ENCODE measurements around the gene ZSWIM3. TPM values are rescaled to one million over a fixed set of nuclear protein-coding genes. Genes with fewer than 3 reads are reported as not detected.

The ZSWIM3 gene
- total and polyA plus RNA-seq, 2 of the 13 experiments (the other 11 are each of a cell fraction or from before 2014, with no cell fraction given), result 5.2 to 5.8 TPM

DNA sequence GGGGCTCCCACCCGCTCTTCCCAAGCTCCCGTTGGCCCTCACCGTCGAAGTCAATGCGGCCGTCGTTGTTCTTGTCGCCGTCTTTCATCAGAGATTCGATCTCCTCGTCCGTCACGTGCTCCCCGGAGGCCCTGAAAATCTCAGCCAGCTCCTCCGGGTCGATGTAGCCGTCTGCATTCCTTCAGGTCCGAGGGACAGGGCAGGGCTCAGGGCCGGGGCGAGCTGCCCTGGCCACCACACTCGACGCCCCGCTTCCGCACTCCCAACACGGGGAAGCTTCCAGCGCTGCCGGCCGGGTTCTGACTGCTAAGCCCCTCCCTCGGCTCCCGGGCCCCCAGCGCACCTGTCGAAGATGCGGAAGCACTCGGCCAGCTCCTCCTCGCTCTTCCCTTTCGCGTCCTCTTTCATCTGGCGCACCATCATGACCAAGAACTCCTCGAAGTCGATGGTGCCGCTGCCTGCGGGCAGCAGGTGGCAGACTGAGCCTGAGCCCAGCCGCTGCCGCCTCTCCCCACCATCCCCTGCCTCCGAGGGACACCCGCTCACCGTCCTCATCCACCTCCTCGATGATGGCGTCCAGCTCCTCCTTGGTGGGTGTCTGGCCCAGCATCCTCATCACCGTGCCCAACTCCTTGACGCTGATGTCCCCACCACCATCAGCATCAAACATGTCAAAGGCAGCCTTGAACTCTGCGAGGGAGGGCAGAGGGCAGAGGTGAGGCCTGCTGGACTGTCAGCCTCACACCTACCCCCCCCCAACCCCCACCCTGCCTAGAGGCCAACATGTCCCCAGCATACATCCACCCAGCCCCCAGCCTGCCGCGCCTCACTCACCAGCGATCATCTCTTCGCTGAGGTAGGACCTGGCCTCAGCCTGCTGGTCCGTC is 33.2 kb upstream of the ZSWIM3 start (continued):
- TF ChIP-seq, protein P1, sequence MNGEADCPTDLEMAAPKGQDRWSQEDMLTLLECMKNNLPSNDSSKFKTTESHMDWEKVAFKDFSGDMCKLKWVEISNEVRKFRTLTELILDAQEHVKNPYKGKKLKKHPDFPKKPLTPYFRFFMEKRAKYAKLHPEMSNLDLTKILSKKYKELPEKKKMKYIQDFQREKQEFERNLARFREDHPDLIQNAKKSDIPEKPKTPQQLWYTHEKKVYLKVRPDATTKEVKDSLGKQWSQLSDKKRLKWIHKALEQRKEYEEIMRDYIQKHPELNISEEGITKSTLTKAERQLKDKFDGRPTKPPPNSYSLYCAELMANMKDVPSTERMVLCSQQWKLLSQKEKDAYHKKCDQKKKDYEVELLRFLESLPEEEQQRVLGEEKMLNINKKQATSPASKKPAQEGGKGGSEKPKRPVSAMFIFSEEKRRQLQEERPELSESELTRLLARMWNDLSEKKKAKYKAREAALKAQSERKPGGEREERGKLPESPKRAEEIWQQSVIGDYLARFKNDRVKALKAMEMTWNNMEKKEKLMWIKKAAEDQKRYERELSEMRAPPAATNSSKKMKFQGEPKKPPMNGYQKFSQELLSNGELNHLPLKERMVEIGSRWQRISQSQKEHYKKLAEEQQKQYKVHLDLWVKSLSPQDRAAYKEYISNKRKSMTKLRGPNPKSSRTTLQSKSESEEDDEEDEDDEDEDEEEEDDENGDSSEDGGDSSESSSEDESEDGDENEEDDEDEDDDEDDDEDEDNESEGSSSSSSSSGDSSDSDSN (CRISPR knock-in tag; IDR thresholded peaks at IDR 0.05), result no peak
- TF ChIP-seq SYNCRIP (IDR thresholded peaks at IDR 0.05; ENCODE audit: insufficient read depth, low read depth, low read length) (no peak), FOXO1 (CRISPR knock-in tag; IDR thresholded peaks at IDR 0.05) (peak; percentile 57; the same call in 1 of the 2 replicates), ZNF569 (CRISPR knock-in tag; IDR thresholded peaks at IDR 0.05; ENCODE audit: borderline replicate concordance) (no peak), XRCC5 (optimal IDR thresholded peaks at IDR 0.05; ENCODE audit: low read length) (peak; percentile 75), ZNF589 (CRISPR knock-in tag; conservative IDR thresholded peaks at IDR 0.05) (0 out of 2 replicates have a peak, but pooled peaks have one; percentile 38), RBAK (CRISPR knock-in tag; IDR thresholded peaks at IDR 0.05) (no peak; the same call in 1 of the 2 replicates), SMAD9 (CRISPR knock-in tag; IDR thresholded peaks at IDR 0.05) (no peak), RARA (CRISPR knock-in tag; IDR thresholded peaks at IDR 0.05) (peak; percentile 39), ZFP82 (CRISPR knock-in tag; IDR thresholded peaks at IDR 0.05; ENCODE audit: borderline replicate concordance) (no peak), TSC22D2 (CRISPR knock-in tag; IDR thresholded peaks at IDR 0.05; ENCODE audit: borderline replicate concordance) (no peak), MIXL1 (CRISPR knock-in tag; IDR thresholded peaks at IDR 0.05) (0 out of 2 replicates have a peak, but pooled peaks have one; percentile 40), KDM1A (CRISPR knock-in tag; IDR thresholded peaks at IDR 0.05) (0 out of 2 replicates have a peak, but pooled peaks have one; percentile 41), REPIN1 (CRISPR knock-in tag; IDR thresholded peaks at IDR 0.05; ENCODE audit: borderline replicate concordance, low read depth) (0 out of 2 replicates have a peak, but pooled peaks have one; percentile 34), ZNF788 (CRISPR knock-in tag; IDR thresholded peaks at IDR 0.05; ENCODE audit: borderline replicate concordance) (peak; percentile 43; the same call in 1 of the 2 replicates), ASH2L (IDR thresholded peaks at IDR 0.05; ENCODE audit: insufficient read length, low read depth, low read length) (no peak), ZNF292 (CRISPR knock-in tag; IDR thresholded peaks at IDR 0.05; ENCODE audit: borderline replicate concordance, low read depth) (0 out of 2 replicates have a peak, but pooled peaks have one; percentile 13), MED8 (CRISPR knock-in tag; IDR thresholded peaks at IDR 0.05; ENCODE audit: insufficient replicate concordance) (no peak)
- TF ChIP-seq, protein P2, sequence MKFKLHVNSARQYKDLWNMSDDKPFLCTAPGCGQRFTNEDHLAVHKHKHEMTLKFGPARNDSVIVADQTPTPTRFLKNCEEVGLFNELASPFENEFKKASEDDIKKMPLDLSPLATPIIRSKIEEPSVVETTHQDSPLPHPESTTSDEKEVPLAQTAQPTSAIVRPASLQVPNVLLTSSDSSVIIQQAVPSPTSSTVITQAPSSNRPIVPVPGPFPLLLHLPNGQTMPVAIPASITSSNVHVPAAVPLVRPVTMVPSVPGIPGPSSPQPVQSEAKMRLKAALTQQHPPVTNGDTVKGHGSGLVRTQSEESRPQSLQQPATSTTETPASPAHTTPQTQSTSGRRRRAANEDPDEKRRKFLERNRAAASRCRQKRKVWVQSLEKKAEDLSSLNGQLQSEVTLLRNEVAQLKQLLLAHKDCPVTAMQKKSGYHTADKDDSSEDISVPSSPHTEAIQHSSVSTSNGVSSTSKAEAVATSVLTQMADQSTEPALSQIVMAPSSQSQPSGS (CRISPR knock-in tag; IDR thresholded peaks at IDR 0.05), result 0 out of 2 replicates have a peak, but pooled peaks have one; percentile 43
- TF ChIP-seq, protein P3, sequence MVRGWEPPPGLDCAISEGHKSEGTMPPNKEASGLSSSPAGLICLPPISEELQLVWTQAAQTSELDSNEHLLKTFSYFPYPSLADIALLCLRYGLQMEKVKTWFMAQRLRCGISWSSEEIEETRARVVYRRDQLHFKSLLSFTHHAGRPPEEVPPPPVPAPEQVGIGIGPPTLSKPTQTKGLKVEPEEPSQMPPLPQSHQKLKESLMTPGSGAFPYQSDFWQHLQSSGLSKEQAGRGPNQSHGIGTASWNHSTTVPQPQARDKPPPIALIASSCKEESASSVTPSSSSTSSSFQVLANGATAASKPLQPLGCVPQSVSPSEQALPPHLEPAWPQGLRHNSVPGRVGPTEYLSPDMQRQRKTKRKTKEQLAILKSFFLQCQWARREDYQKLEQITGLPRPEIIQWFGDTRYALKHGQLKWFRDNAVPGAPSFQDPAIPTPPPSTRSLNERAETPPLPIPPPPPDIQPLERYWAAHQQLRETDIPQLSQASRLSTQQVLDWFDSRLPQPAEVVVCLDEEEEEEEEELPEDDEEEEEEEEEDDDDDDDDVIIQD (CRISPR knock-in tag; IDR thresholded peaks at IDR 0.05; ENCODE audit: low read depth), result 0 out of 2 replicates have a peak, but pooled peaks have one; percentile 14
- TF ChIP-seq, protein P4, sequence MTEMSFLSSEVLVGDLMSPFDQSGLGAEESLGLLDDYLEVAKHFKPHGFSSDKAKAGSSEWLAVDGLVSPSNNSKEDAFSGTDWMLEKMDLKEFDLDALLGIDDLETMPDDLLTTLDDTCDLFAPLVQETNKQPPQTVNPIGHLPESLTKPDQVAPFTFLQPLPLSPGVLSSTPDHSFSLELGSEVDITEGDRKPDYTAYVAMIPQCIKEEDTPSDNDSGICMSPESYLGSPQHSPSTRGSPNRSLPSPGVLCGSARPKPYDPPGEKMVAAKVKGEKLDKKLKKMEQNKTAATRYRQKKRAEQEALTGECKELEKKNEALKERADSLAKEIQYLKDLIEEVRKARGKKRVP (CRISPR knock-in tag; IDR thresholded peaks at IDR 0.05), result no peak

Measured in HepG2 (cell line).